Stimulated activated CD4-positive, alpha-beta T cell treated with anti-CD3 and anti-CD28 coated beads, TNF-alpha, amount 100 ng/mL, for 24 hours (primary cell): Measurements from ENCODE around the gene POTEH.
"Not testable (repeated sequence)": the region's sequence is repeated elsewhere in the genome, so short reads cannot be mapped to it uniquely, and the experiment has no call there.

Experiments used
- DNase-seq, 3 experiments: peaks; one replicate each; pipeline ENCODE4 v3.0.0-alpha.2; 2020; ENCODE audit warnings: low read depth in 3 of 3

POTEH gene

GRCh38 chr22:15738157-15738908 is 48.5 kb downstream of the POTEH start:
- not testable (repeated sequence) for DNase-seq

GRCh38 chr22:15738909-15739391 is 49.1 kb downstream of the POTEH start:
- DNase-seq, result not testable (repeated sequence)

GRCh38 chr22:15747636-15748323 is 58.0 kb downstream of the POTEH start:
- not testable (repeated sequence) for DNase-seq

- DNase-seq, result not testable (repeated sequence)
These were observed 59.5 kb downstream of the POTEH start for GRCh38 chr22:15749181-15749970.

GRCh38 chr22:15759443-15760097 is 69.7 kb downstream of the POTEH start:
- DNase-seq, result not testable (repeated sequence)

GRCh38 chr22:15760388-15761150 is 70.7 kb downstream of the POTEH start:
- DNase-seq, result not testable (repeated sequence)

GRCh38 chr22:15761151-15761777 is 71.4 kb downstream of the POTEH start:
- not testable (repeated sequence) for DNase-seq

GRCh38 chr22:15763559-15763958 is 73.7 kb downstream of the POTEH start:
- DNase-seq, result not testable (repeated sequence)
